ENCODE results near the gene RNF11.

DNA sequence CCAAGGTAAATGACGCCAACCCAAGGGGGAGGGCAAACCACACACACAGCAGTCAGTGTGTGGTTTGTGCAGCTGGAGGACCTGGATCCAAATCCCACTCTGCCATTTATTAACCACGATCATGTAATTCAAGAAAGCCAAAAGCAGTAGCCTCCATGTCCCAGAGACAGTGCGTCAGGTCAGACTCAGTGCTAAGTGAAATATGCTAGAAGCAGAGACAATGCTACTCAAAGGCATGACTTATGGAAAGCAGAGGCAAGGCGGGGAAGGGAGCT, 80.7 kb downstream of the RNF11 start:
- TF ChIP-seq EZH2 (IDR thresholded peaks at IDR 0.05; ENCODE audit: borderline replicate concordance, insufficient read depth, low read length, poor library complexity, severe bottlenecking) (no peak), CTCF (IDR thresholded peaks at IDR 0.05; ENCODE audit: poor library complexity, severe bottlenecking) (no peak), EP300 (conservative IDR thresholded peaks at IDR 0.05; ENCODE audit: poor library complexity, severe bottlenecking) (no peak), MXI1 (conservative IDR thresholded peaks at IDR 0.05; ENCODE audit: poor library complexity, severe bottlenecking) (no peak), TAF1 (IDR thresholded peaks at IDR 0.05; ENCODE audit: low read depth) (no peak), RAD21 (conservative IDR thresholded peaks at IDR 0.05) (no peak), SMC3 (conservative IDR thresholded peaks at IDR 0.05; ENCODE audit: poor library complexity) (no peak)
